Subcutaneous adipose tissue (tissue), 4 donors: ENCODE data around the gene MACROD1. TPM values are rescaled to one million over a fixed set of nuclear protein-coding genes. Genes with fewer than 3 reads are reported as not detected.

Experiments used
- total RNA-seq, 4 donors: library from RNA; depleted of rRNA; stranded (reverse); fragments of >200 nt; gene quantifications; one replicate each; pipeline ENCODE4 v1.1.0, GENCODE V29; 2016
- TF ChIP-seq, protein P1 (sequence below): fragments of 450-650 bp; IDR thresholded peaks from one replicate; pipeline ENCODE4 v1.5.1; 2016; ENCODE audit warnings: low read depth, mild to moderate bottlenecking, control low read depth, antibody characterized with exemption, moderate library complexity

Gene MACROD1
- total RNA-seq, 4 donors from 2014 or later = 8.0 to 24.0 (median 19.8) TPM

DNA sequence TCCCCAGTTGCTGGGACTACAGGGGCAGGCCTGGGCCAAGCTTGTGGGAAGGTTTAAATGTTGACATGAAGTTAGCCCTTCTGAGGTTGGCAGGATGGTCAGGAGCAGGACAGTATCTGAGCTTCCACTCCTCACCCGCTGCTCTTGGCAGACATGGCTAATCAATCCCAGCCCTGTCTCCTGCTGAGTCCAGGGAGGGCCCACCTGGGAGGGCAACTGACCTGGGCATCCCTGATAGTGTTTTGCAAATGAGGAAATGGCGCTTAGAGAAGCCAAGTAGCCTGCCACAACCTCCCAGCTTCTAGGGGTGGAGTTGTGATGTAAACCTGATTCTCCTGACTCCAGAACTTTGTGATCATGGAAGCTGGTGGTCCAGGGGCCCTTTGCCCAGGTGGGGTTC lies 113.5 kb downstream of the MACROD1 start:
- TF ChIP-seq, protein P1, sequence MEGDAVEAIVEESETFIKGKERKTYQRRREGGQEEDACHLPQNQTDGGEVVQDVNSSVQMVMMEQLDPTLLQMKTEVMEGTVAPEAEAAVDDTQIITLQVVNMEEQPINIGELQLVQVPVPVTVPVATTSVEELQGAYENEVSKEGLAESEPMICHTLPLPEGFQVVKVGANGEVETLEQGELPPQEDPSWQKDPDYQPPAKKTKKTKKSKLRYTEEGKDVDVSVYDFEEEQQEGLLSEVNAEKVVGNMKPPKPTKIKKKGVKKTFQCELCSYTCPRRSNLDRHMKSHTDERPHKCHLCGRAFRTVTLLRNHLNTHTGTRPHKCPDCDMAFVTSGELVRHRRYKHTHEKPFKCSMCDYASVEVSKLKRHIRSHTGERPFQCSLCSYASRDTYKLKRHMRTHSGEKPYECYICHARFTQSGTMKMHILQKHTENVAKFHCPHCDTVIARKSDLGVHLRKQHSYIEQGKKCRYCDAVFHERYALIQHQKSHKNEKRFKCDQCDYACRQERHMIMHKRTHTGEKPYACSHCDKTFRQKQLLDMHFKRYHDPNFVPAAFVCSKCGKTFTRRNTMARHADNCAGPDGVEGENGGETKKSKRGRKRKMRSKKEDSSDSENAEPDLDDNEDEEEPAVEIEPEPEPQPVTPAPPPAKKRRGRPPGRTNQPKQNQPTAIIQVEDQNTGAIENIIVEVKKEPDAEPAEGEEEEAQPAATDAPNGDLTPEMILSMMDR = no peak

DNA sequence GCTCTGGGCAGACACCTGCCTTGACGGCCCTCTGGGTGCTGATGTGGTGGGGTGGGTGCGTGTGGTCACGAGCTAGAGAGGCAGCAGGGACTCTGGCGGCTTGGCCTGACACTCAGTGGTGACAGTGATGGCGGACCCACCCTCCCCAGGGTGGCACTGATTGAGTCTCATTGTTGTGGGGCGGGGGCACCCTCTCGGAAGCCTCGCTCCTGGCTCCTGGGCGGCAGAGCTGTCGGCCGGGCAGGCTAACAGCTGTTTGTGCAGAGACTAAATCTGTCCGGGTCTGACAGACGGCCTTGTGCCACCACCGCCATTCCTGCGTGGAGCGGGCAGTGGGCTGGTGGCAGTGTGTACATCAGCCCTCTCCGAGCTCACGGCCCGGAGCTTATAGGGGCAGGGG lies 114.6 kb downstream of the MACROD1 start:
- TF ChIP-seq, protein P1 = no peak

DNA sequence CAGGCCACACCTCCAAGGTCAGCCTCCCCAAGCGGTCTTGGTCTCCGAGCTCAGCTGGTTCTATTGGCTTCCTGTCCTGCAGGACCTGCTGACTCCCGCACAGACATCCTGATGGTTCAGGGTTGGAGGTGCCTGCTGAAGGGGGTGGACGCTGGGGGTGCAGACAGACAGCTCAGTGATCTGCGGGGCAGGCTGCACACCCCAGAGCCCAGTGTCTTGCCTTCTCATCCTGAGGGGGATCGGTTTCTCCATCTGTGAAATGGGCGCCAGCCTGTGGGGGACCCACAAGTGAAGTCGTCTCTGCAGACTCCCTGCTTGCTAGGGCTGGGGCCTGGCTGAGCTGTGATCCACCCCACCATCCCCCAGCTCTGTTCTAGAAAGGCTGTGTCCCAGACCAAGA lies 116.4 kb downstream of the MACROD1 start:
- TF ChIP-seq, protein P1 = no peak

DNA sequence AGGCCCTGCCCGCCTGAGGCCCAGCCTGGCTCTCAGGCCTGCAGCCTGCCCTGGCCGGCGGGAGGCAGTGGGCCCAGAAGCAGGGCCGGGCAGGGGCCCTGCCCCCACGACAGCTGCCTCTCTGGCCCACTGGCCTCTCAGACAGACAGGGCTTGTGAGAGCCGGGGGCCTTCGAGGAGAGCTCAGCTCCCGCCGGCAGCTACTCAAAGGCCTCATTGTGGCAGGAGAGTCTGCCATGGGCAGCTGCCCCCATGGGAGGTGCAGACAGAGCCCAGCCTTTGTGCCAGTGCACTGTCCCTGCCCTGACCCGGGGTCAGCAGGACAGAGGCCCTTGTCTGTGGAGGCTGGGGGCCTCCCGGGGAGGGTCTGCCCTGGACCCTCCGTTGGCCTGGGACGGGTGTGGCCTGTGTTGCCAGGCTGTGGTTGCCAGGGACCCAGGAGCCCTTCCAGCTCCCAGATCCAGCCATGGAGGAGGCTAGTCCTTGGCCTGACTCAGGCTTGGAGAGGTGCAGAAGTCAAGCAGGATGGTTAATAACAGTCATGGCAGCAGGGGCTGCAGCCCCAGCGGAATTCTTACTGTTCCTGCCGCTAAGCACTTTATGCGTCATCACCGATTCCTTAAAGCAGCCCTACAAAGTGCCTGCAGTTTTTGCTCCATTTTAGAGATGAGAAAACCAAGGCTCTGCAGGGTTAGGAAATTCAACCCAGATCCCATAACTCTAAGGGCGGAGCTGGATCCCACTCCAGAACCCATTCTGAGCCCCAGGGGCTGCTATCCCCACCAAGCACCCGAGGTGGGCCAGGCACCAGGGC lies 117.7 kb downstream of the MACROD1 start:
- TF ChIP-seq, protein P1 = no peak

DNA sequence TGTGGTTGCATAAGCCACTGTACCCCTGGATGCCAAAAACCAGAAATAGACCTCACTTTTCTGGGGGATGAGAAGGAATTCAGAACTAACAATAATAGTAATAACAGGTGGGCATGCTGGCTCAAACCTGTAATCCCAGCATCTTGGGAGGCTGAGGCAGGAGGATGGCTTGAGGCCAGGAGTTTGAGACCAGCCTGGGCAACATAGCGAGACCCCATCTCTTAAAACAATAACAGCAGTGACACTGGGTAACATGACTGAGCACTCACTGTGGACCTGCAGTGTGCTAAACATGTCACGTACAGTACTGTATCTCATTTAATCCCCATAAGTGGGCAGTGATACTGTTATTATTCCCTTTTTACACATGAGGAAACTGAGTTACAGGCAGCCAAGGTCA lies 120.2 kb downstream of the MACROD1 start:
- TF ChIP-seq, protein P1 = no peak

DNA sequence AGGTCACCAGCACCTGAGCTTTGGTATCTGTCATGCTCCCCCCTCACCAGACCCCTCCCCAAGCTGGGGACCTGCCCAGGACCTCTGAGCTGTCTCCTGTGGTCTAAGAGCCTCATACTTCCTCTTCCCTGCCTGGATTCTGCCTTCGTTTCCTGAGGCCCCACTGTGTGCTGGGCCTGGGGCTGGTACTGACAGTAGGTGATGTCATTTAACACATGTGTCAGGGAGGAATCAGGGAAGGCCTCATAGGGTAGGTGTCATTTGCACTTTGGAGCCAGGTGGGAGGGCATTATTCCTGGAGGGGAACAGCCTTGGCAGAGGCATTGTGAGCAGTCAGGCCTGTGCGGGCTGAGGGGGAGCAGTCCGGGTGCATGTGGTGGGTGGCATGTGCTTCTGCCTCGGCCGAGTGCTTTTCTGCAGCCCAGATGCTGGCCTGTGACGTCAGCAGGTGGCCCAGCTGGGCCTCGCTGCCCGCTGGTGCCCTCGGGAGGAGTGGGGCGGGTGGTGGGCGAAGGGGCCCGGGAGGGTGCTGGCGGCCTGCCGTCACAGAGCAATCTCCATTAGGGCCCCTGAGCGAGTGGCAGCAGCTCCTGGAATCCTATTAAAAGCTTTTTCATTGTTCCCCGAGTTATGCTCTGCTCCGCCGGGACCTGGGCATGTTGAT lies 121.1 kb downstream of the MACROD1 start:
- TF ChIP-seq, protein P1 = no peak

DNA sequence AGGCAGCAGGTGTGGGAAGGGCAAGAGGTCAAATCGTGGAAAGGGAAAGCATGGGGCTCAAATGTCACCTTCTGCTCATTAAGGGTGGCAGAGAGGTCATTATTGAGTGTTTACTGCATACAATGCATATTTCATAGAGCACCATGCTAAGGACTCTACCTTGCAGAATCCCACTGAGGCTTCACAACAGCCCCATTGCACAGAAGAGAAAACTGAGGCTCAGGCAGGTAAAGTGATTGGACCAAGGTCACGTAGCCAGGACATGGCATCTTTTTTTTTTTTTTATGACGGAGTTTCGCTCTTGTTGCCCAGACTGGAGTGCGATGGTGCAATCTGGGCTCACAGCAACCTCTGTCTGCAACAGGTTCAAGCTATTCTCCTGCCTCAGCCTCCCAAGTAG lies 122.4 kb downstream of the MACROD1 start:
- TF ChIP-seq, protein P1 = no peak
